AG04450 (cell line): Measurements from ENCODE around the gene EIF3K. TPM values are rescaled to one million over a fixed set of nuclear protein-coding genes. Genes with fewer than 3 reads are reported as not detected.

Experiments
- CTCF ChIA-PET: fragments of 300-600, 350-600 bp; formaldehyde crosslinking; extraction: SDS; loops from one replicate; lab custom pipeline; 2022; ENCODE audit warnings: antibody characterized with exemption, inconsistent platforms; lab: Charles Lee
- POLR2A ChIA-PET: fragments of 350-600 bp; formaldehyde crosslinking; extraction: SDS; loops from one replicate; lab custom pipeline; 2021; ENCODE audit warnings: antibody characterized with exemption, inconsistent platforms; lab: Yijun Ruan, JAX
- DNase-seq: peaks from one replicate; pipeline ENCODE4 v3.0.0-alpha.2; 2011; ENCODE audit warnings: low read depth, low spot score
- H3K27ac ChIP-seq: one replicate; pipeline ENCODE4 v1.5.1; 2012; ENCODE audit warnings: low read depth, low read length, control low read depth
- H3K27me3 ChIP-seq: one replicate; pipeline ENCODE4 v1.6.0; 2012; ENCODE audit warnings: low read length; ENCODE audit not compliant: control insufficient read depth, insufficient read depth
- H3K4me3 ChIP-seq: 2 replicates; pipeline ENCODE4 v1.5.1; 2011; ENCODE audit warnings: mild to moderate bottlenecking, low read depth, low read length, control low read depth
- H3K9me3 ChIP-seq: 2 replicates; pipeline ENCODE4 v1.5.1; 2012; ENCODE audit warnings: low read length; ENCODE audit not compliant: control insufficient read depth, insufficient read depth
- polyA plus RNA-seq: library from polyadenylated mRNA; depleted of rRNA; stranded (reverse); fragments of >200 nt; gene quantifications from 2 replicates; pipeline ENCODE4 v1.2.3, GENCODE V29; 2011
- TF ChIP-seq, protein P1 (sequence below): IDR thresholded peaks from 2 replicates; pipeline ENCODE4 v1.5.1; 2011; ENCODE audit warnings: low read depth, low read length, control low read depth, inconsistent platforms

EIF3K gene
- polyA plus RNA-seq, 1 experiment: 168 TPM

DNA sequence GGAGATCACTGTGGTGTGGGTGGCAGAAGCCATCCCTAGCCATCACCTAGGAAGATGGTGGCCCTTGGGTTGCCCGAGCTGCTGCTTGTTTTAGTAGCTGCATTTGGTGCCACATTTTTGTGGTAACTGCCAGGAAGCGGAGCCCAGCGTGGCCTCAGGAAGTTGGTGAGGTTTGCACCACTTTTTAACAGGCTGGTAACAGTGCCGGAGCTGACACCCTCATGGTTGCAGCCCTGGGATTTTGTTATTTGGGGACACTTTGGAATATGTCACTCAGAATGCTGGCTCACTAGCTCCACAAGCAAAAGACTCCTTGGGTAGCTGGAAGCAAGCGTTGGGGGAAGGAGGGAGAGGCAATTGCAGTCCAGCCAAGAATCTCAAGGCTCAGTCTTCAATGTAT is 50.6 kb downstream of the EIF3K start:
- TF ChIP-seq, protein P1, sequence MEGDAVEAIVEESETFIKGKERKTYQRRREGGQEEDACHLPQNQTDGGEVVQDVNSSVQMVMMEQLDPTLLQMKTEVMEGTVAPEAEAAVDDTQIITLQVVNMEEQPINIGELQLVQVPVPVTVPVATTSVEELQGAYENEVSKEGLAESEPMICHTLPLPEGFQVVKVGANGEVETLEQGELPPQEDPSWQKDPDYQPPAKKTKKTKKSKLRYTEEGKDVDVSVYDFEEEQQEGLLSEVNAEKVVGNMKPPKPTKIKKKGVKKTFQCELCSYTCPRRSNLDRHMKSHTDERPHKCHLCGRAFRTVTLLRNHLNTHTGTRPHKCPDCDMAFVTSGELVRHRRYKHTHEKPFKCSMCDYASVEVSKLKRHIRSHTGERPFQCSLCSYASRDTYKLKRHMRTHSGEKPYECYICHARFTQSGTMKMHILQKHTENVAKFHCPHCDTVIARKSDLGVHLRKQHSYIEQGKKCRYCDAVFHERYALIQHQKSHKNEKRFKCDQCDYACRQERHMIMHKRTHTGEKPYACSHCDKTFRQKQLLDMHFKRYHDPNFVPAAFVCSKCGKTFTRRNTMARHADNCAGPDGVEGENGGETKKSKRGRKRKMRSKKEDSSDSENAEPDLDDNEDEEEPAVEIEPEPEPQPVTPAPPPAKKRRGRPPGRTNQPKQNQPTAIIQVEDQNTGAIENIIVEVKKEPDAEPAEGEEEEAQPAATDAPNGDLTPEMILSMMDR: no peak
- CTCF ChIA-PET: interaction anchor here (1.9 to 2.1 kb wide), 2 partner anchors 10 to 35 kb away, joined by 5 to 7 read pairs; no protein-coding TSS in a partner anchor
- Histone ChIP-seq H3K27ac (peak overlapping the region; percentile 11), H3K4me3 (no peak overlapping the region), H3K9me3 (no peaks in the 10 kb centered on the region), H3K27me3 (no peaks in the 10 kb centered on the region)
- DNase-seq: no peak
- POLR2A ChIA-PET: interaction anchor here (1.9 kb wide), 1 partner anchor 10 kb away, joined by 6 read pairs; no protein-coding TSS in a partner anchor

DNA sequence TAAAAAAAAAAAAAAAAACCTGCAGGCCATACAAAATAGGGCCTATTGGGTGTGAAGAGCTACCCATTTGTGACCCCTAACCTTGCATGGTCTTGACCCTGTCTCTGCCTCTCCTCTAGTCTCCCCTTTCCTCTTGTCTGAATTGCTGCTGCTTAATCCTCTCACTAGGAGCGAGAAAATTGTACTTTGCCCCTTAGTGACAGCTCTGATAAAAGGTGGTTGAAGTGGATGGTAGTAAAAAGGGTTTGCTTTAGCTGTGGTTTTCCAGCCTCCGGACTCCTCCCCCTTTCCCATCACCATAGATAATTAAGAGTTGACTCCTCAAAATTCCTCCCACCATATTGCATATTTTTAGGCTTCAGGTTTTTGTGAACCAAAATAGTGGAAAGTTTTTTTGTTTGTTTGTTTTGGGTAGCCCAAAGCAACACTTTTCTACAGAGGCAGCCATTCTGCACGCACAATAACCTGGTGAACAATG is 52.0 kb downstream of the EIF3K start:
- CTCF ChIA-PET: interaction anchor here (0.7 to 2.1 kb wide), 3 partner anchors 11 to 33 kb away, joined by 3 to 5 read pairs (median 4); no protein-coding TSS in a partner anchor
- no peak for DNase-seq
- Histone ChIP-seq H3K4me3 (no peak overlapping the region), H3K9me3 (no peaks in the 10 kb centered on the region), H3K27ac (no peak overlapping the region), H3K27me3 (no peaks in the 10 kb centered on the region)
- TF ChIP-seq, protein P1: no peak
- POLR2A ChIA-PET: interaction anchor here (0.6 to 2.1 kb wide), 5 partner anchors 12 to 449 kb away, joined by 3 to 7 read pairs (median 5); partner anchors contain the start of gene ACTN4

DNA sequence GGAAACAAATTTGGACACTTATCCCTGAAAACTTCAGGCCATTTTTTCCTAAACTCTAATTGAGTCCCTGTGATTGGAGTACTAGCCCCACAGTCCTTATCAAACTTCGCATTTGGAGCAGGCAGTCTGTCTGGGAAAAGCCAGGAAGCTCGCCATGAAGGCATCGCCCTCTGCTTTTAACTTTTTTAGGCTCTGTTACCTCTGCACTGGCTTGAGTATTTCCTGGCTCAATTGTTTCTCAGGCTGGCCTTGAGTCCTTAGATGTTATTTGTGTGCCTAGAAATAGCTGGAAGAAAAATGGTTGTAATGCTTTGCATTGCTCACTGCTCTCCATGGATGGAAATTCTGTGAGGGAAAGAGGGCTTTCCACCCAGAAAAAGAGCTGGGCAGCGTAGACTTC is 52.7 kb downstream of the EIF3K start:
- TF ChIP-seq, protein P1: no peak
- ChIA-PET CTCF (no interaction called here), POLR2A (interaction anchor here (2.1 kb wide), 1 partner anchor 12 kb away, joined by 7 read pairs; no protein-coding TSS in a partner anchor)
- no peak overlapping the region for H3K27ac ChIP-seq
- no peaks in the 10 kb centered on the region for H3K9me3 ChIP-seq
- H3K4me3 ChIP-seq: no peak overlapping the region
- no peaks in the 10 kb centered on the region for H3K27me3 ChIP-seq
- no peak for DNase-seq

DNA sequence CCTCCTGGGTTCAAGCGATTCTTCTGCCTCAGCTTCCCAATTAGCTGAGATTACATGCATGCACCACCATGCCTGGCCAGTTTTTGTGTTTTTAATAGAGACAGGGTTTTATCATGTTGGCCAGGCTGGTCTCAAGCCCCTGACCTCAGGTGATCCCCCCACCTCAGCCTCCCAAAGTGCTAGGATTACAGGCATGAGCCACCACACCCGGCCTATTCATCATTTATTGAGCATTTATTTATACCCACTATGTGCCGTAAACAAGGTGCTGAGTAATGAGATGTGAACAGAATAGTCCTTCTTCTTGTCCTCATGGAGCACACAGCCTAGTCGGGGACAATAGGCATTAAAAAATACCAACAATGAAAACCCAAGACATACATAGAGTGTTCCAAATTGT is 54.0 kb downstream of the EIF3K start:
- no peak for DNase-seq
- ChIA-PET CTCF (no interaction called here), POLR2A (no interaction called here)
- H3K4me3 ChIP-seq: no peak overlapping the region
- no peaks in the 10 kb centered on the region for H3K27me3 ChIP-seq
- TF ChIP-seq, protein P1: no peak
- H3K9me3 ChIP-seq: no peaks in the 10 kb centered on the region
- H3K27ac ChIP-seq: no peak overlapping the region

DNA sequence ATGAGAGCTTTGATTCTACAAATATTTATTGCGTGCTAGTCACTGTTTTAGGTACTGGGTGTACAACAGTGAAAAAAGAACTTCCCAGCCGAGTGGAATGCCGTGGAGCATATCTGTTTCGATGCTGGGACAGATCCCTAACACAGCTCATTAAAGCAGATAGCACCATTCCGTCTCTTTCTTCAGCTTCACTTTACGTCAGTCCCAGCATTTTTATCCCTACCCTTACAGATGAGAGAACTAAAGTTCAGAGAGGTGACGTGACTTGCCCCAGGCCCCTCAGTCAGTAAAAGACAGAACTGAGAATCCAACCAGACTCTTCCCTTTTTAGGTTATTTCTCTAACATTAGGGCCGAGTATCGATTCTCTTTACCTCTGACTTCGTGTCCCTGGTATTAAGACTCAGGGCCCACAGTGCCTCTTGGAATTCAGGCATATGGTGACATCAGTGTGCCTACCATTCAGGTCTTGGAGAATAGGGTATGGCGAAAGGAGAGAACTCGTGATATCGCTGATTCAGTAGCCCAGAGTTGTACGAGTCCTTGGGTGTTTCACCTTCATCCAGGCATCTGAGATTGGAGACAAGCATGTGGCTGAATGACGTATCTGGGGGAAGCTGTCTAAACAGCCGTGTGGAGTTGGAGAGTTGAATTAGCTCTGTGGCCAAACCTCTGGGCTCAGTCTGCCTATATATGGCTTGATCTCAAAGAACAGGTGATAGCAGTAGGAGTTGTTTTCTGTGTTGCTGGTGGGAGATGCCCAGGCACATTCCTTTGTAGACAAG is 55.6 kb downstream of the EIF3K start:
- ChIA-PET CTCF (no interaction called here), POLR2A (no interaction called here)
- no peak for DNase-seq

More for the DNA sequence above, 55.6 kb downstream of the EIF3K start:
- no peak overlapping the region for H3K27ac ChIP-seq
- H3K27me3 ChIP-seq: no peaks in the 10 kb centered on the region
- H3K9me3 ChIP-seq: no peaks in the 10 kb centered on the region
- TF ChIP-seq, protein P1: no peak
- no peak overlapping the region for H3K4me3 ChIP-seq
